Nephron (organoid): ENCODE results near the gene C4B.
"Not testable (repeated sequence)": the region's sequence is repeated elsewhere in the genome, so short reads cannot be mapped to it uniquely, and the experiment has no call there.

Experiments
- H3K27ac Mint-ChIP-seq, 3 experiments: 2 replicates each; pipeline ENCODE4 v1.8.0; 2020; ENCODE audit warnings: mixed read lengths in 3 of 3, mild to moderate bottlenecking in 2 of 3, moderate library complexity in 1 of 3
- H3K27me3 Mint-ChIP-seq: 2 replicates; pipeline ENCODE4 v1.8.0; 2021; ENCODE audit warnings: low read depth, mild to moderate bottlenecking, moderate library complexity, mixed read lengths
- H3K36me3 Mint-ChIP-seq: 2 replicates; pipeline ENCODE4 v1.8.0; 2020; ENCODE audit warnings: low read depth, mixed read lengths
- H3K4me1 Mint-ChIP-seq: 2 replicates; pipeline ENCODE4 v1.8.0; 2020; ENCODE audit warnings: mixed read lengths
- H3K4me3 Mint-ChIP-seq, 3 experiments: 2 replicates each; pipeline ENCODE4 v1.8.0; 2020; ENCODE audit warnings: mild to moderate bottlenecking in 3 of 3, mixed read lengths in 3 of 3, moderate library complexity in 2 of 3
- H3K9me3 Mint-ChIP-seq: 2 replicates; pipeline ENCODE4 v1.8.0; 2020; ENCODE audit warnings: mixed read lengths
- CTCF ChIP-seq, 3 experiments: fragments of 200-600 bp; sonication (generic); IDR thresholded peaks; one replicate each; pipeline ENCODE4 v1.5.0; 2021; ENCODE audit warnings: antibody characterized with exemption in 3 of 3; ENCODE audit not compliant: unreplicated experiment in 3 of 3

Gene C4B

DNA sequence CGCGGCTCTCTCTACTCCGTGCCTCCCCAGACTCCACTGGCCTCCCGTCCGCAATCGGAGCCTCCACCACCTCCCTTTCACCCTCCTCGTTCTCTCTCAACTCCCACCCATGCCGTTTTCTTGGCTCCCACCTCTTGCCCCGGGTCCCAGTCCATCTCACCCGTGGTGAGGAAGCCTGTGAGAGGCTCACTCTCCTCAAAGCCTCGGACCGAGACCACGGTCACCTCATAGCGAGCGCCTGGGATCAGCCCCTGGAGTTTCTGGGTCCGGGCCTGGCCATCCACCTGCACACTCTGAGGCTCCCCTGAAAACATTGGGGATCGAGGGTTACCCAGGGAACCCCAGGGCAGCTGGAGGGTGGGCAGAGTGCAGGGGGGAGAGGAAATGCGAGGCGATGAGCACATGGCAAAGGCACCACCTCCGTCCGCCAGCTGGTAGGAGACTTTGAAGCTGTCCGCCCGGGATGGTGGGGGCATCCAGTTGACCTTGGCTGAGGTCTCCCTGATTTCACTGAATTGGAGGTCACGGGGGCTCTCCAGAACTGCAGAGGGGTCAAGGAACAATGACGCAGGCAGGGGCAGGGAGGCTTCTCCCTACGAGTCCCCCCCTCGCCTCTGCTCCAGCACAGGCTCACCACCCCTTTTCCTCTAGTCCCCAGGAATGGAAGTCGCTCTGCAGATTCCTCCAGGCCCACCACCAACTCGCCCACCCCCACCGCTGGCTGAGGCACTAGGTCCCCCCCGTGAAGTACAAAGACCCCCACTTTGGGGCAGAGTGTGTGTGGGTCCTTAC lies 29.2 kb downstream of the C4B start:
- not testable (repeated sequence) for H3K36me3 Mint-ChIP-seq, H3K4me3 Mint-ChIP-seq, H3K27ac Mint-ChIP-seq, H3K9me3 Mint-ChIP-seq, H3K27me3 Mint-ChIP-seq
- H3K4me1 Mint-ChIP-seq, result peaks cover 19% of the 10 kb centered on the region

DNA sequence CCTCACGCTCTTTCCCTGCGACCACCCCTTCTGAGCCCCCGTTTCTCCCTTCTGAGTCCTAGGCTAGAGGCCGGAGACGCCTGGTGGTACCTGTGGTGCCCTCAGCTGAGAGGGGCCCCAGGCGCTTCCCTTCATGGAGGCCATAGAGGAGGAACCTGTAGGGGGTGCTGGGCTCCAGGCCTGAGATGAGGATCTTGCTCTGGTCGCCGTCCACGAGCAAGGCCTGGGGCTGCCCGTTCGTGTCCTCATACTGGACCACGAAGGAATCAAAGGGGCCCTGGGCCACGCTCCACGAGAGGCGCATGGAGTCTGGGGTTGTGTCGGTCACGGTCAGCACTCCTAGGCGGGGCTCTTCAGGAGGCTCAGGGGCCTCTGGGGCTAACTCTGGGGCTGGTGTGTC lies 30.3 kb downstream of the C4B start:
- not testable (repeated sequence) for H3K4me3 Mint-ChIP-seq, H3K36me3 Mint-ChIP-seq

DNA sequence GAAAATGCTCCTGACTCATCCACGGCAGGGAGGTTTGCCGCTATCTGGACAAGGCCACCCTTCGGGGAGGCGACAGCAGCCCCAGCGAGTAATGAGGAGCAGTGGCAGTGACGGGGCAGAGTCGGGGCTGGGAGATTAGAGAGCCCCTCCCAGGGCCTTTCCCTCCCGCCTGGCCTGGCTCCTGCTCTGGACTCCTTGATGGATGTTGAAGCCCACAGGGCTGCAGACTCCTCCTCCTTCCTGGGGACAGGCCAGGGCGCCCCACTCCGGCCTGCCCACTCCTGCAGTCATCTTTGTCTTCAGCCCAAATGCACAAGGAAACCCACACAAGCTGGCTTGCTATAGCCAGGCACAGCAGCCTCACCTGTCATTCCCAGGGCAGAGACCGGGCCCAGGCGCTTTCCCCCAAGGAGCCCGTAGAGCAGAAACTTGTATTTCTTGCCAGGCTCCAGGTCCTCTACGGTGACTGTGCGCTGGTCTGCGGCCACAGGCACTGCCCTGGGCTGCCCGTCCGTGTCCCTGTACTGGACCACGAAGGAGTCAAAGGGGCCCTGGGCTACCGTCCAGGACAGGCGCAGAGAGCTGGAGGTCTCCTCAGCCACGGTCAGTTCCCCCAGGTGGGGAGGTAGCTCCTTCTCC lies 31.3 kb downstream of the C4B start:
- TF ChIP-seq CTCF (IDR thresholded peaks at IDR 0.05; ENCODE audit: unreplicated experiment in 3 of 3), result no peak
- Mint-ChIP-seq H3K4me1 (peaks cover 22% of the 10 kb centered on the region), H3K27ac (peak overlapping the region in 2 of 3 experiments; percentile 66 to 80), H3K27me3 (peaks cover 9% of the 10 kb centered on the region), H3K4me3 (no peak overlapping the region), H3K9me3 (no peaks in the 10 kb centered on the region), H3K36me3 (no peaks in the 10 kb centered on the region)

More for the DNA sequence above, 30.3 kb downstream of the C4B start:
- not testable (repeated sequence) for H3K27ac Mint-ChIP-seq, H3K27me3 Mint-ChIP-seq, H3K9me3 Mint-ChIP-seq
- peaks cover 22% of the 10 kb centered on the region for H3K4me1 Mint-ChIP-seq

- H3K4me1 Mint-ChIP-seq, result peaks cover 22% of the 10 kb centered on the region
- H3K4me3 Mint-ChIP-seq, result no peak overlapping the region
- peaks cover 9% of the 10 kb centered on the region for H3K27me3 Mint-ChIP-seq
- H3K27ac Mint-ChIP-seq, result peak overlapping the region in 1 of 3 experiments; percentile 66
- no peaks in the 10 kb centered on the region for H3K9me3 Mint-ChIP-seq
- no peaks in the 10 kb centered on the region for H3K36me3 Mint-ChIP-seq
- no peak for TF ChIP-seq CTCF (IDR thresholded peaks at IDR 0.05; ENCODE audit: unreplicated experiment in 3 of 3)
These were observed 32.0 kb downstream of the C4B start for GRCh38 chr6:32046450-32047083.

DNA sequence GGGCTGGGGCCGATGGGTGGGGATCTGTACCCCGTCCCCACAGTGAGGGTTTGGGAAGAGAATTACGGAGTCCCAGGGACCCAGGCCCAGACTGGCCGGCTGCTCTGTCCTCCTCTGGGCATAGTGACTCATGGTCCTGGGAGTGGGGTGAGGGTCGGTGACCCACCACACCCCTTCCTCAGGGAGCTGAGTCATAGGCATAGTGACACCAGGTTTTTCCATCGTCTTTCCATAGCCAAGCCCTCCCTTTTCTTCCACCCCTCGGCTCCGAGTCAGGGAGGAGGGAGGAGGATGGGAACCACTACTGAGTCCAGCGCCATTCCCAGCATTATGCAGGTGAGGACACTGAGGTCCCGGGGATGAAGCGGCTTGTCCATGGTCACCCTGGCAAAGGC lies 32.5 kb downstream of the C4B start:
- peaks cover 9% of the 10 kb centered on the region for H3K27me3 Mint-ChIP-seq
- H3K9me3 Mint-ChIP-seq, result no peaks in the 10 kb centered on the region

GRCh38 chr6:32047539-32047854 lies 32.9 kb downstream of the C4B start:
- H3K27me3 Mint-ChIP-seq, result peaks cover 9% of the 10 kb centered on the region
- peaks cover 22% of the 10 kb centered on the region for H3K4me1 Mint-ChIP-seq
- TF ChIP-seq CTCF (IDR thresholded peaks at IDR 0.05; ENCODE audit: unreplicated experiment in 3 of 3), result no peak
- no peaks in the 10 kb centered on the region for H3K36me3 Mint-ChIP-seq
- H3K4me3 Mint-ChIP-seq, result no peak overlapping the region
- H3K27ac Mint-ChIP-seq, result peak overlapping the region in 1 of 3 experiments; percentile 37
- H3K9me3 Mint-ChIP-seq, result no peaks in the 10 kb centered on the region

More for the DNA sequence above, 32.5 kb downstream of the C4B start:
- no peaks in the 10 kb centered on the region for H3K36me3 Mint-ChIP-seq
- no peak overlapping the region for H3K4me3 Mint-ChIP-seq
- peaks cover 22% of the 10 kb centered on the region for H3K4me1 Mint-ChIP-seq
- TF ChIP-seq CTCF (IDR thresholded peaks at IDR 0.05; ENCODE audit: unreplicated experiment in 3 of 3), result no peak
- peak overlapping the region in 1 of 3 experiments; percentile 37 for H3K27ac Mint-ChIP-seq
